A549 treated with AZD9567 at 1 μM for 4 hours (cell line): ENCODE measurements around the gene ADAM23. TPM values are rescaled to one million over a fixed set of nuclear protein-coding genes. Genes with fewer than 3 reads are reported as not detected.

Experiments
- total RNA-seq: library from RNA; stranded (reverse); fragments of 200-300 nt; extraction: Qiagen RNA extraction; gene quantifications from 5 replicates; pipeline ENCODE4 v1.2.3, GENCODE V29; 2022; ENCODE audit not compliant: insufficient read depth

ADAM23 gene
- 6.8 to 10.3 TPM (median 9.4 TPM) in 5 replicates for total RNA-seq

GRCh38 chr2:206442833-206443734 is at the start of gene ADAM23:
ADAM23 (plus strand) TSS chr2:206443532; CDS start chr2:206443867, 335 bp downstream.

GRCh38 chr2:206642075-206643025 is 199.0 kb downstream of the ADAM23 start, which contains the start of gene FAM237A:
FAM237A (plus strand) TSS chr2:206642487; CDS start chr2:206644237, 1,750 bp downstream.

Other genes starting within 250 kb of the ADAM23 start
- 1.3 to 1.7 TPM (median 1.6 TPM) in 5 replicates for gene ZDBF2, start 168.9 kb upstream of the ADAM23 start, total RNA-seq
- gene FAM237A, start 199.0 kb downstream of the ADAM23 start, total RNA-seq = not detected in 5 replicates